Upper lobe of left lung (tissue), 4 donors: Measurements from ENCODE around the gene CXXC4.

Experiments
- CTCF ChIP-seq, 6 experiments: fragments of 450-650 bp in 4 of 6; fragments of 200-600 bp in 2 of 6; sonication (generic) in 2 of 6; IDR thresholded peaks; one replicate each; pipeline ENCODE4 v1.5.1; 2016 to 2019; ENCODE audit warnings: antibody characterized with exemption in 6 of 6
- POLR2A ChIP-seq, 4 donors: fragments of 450-650 bp; IDR thresholded peaks; one replicate each; pipeline ENCODE4 v1.5.1; 2016 to 2017; ENCODE audit warnings: antibody characterized with exemption in 4 of 4, mild to moderate bottlenecking in 2 of 4
- POLR2AphosphoS5 ChIP-seq, 2 donors: sonication (generic); formaldehyde crosslinking; IDR thresholded peaks; one replicate each; pipeline ENCODE4 v1.5.1; 2017; ENCODE audit warnings: antibody characterized with exemption in 2 of 2

DNA sequence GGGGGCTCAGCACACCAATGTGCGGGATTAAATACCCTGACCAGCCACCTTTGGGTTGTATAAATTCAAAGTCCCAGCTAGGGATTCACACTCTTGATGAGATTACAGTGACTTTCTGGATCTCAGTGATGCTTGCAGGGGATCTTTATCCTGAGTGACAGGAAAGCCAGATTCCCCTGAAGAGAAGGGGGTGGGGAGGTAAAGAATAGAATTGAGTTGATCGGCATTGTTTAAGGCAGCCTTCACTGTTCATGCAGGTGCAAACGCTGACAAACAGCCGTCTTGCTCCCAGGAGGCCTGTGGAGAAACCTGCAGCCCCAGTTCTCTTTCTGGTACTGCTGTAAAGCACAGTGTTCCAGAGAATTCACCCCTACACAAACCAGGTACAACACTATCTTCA, 19.0 kb downstream of the CXXC4 start:
- TF ChIP-seq CTCF (IDR thresholded peaks at IDR 0.05) (no peak), POLR2A (IDR thresholded peaks at IDR 0.05) (no peak), POLR2AphosphoS5 (IDR thresholded peaks at IDR 0.05) (no peak)
